HG03060 (cell line): ENCODE data around the gene CENPS.
"Not testable (repeated sequence)": the region's sequence is repeated elsewhere in the genome, so short reads cannot be mapped to it uniquely, and the experiment has no call there.

Experiments
- ATAC-seq: cut with Tn5 transposase; IDR thresholded peaks from one replicate; pipeline ENCODE4 v1.9.1; 2021; ENCODE audit warnings: low read depth, moderate number of reproducible peaks; ENCODE audit not compliant: unreplicated experiment

CENPS gene

DNA sequence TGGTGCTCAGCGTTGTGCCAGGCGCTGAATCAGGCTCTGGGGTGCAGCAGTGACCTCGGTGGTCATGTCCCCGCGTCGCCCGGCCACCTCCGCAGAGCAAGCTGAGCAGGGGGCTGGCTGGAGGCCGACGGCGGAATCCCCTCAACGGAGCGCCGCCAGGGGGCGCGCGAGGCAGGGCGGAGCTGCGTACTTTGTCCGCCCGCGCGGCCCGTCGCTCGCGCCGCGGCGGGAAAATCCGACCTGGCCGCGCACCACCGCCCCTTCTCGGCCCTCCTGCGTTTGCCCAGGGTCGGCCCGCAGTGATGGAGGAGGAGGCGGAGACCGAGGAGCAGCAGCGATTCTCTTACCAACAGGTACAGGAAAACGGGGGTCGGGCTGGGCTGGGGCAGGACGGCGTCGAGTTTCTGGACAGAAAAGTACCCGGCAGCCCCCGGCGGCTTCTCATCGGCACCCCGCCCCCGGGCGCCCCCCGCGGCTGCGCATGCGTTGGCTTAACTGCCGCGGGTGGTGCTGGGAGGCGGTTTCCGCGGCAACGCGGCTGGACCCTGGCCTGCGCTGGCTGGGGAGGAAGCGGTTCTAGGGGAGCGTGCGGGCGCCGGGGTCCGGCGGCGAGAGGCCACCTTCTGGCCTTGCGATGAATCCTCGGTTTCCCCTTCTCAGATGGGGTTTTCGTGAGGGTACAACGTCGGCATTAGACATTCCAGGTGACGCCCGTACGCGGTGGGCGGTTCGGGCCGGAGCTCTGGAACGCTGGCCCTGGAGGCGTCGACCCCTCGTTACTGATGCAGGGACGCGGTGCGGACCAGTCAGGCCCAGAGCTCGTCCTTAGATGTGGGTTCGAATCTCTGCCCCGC, at the start of gene CENPS:
CENPS (plus strand) TSS at position 218 of the 854 bp plus-strand sequence; CDS start at position 303, 85 bp downstream.
- ATAC-seq: no peak

DNA sequence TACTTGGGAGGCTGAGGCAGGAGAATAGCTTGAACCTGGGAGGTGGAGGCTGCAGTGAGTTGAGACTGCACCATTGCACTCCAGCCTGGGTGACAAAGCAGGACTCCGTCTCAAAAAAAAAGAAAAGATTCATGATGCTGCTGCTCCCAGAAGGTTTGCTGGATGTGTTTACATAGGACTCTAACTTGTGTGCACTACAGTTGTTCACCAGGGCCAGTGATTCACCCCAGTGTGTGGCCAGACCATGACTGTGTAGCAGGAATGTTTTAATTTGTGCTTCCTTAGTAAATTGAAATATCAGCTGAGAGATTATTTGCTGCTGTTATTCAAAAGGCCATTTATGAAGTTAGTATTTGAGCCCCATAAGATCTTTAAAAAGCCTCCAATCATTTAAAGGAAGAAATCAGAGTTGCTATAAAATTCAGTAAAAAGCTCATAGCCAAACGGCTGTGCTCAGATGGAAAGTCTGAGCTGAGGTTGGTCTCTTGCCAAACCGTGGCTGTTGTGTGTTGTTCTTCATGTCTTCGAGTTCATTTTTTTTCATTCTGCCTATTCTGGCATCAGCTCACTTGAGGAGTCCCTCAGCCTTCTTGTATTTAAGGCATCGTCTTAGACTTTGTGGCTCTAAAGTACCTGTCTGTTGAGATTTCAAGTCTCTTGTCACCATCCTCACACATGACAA, 49.5 kb upstream of the CENPS start:
- ATAC-seq: no peak

DNA sequence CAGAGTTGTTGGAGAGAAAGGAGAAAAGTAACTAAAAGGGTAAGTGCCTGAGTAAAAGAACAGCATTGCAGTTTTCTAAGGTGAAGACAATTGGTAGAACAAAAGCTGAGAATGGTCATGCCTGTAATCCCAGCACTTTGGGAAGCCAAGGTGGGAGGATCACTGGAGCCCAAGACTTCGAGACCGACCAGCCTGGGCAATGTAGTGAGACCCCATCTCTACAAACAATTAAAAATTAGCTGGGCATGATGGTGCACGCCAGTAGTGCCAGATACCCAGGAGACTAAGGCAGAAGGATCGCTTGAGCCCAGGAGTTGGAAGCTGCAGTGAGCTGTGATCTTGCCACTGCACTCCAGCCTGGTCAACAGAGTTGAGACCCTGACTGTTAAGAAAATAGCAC, 46.6 kb upstream of the CENPS start:
- no peak for ATAC-seq

DNA sequence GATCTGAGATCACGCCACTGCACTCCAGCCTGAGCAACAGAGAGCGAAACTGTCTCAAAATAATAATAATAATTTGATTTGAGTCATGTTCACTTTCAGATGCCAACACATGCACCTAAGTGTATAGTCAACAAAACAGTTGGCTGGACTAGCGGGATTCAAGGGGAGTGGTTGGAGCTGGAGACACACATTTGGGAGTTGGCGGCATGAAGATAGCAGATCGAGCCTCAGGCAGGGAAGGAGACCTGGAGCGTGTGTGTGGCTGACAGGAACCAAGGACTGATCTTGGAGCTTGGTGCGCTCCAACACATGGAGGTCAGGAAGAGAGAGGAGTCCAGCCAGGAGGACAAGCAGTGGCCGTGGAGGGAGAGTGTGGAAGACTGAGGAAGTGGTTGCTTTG, 46.0 kb upstream of the CENPS start:
- ATAC-seq: no peak

DNA sequence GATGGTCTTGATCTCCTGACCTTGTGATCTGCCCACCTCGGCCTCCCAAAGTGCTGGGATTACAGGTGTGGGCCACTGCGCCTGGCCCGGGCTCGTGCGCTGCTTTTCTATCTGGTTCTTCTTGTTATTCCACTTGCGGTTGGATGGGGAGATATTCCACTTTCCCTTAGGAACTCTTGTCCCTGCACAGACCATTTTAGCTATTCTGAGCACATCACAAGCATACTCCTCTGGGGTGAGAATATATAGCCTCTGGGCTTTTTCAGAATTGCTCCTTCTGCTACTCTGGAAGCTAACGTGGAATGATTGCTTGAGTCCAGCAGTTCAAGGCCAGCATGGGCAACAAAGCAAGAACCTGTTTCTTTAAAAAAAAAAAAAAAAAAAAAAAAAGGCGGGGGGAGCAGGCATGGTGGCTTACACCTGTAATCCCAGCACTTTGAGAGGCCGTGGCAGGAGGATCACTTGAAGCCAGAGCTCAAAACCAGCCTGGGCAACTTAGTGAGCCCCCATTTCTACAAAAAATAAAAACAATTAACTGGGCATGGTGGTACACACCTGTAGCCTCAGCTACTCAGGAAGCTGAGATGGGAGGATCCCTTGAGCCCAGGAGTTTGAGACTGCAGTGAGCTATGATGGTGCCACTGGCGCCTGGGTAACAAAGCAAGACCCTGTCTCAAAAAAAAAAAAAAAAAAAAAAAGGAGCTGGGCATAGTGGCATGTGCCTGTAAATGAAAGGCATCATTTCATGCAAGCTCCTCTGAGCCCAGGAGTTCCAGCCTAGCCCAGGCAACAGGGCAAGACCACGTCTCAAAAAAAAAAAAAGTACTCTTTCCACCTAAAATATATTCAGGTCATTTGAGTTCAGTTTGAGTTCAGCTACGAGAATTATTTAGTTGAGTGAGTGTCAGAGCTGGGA, 43.2 kb upstream of the CENPS start:
- ATAC-seq: no peak

DNA sequence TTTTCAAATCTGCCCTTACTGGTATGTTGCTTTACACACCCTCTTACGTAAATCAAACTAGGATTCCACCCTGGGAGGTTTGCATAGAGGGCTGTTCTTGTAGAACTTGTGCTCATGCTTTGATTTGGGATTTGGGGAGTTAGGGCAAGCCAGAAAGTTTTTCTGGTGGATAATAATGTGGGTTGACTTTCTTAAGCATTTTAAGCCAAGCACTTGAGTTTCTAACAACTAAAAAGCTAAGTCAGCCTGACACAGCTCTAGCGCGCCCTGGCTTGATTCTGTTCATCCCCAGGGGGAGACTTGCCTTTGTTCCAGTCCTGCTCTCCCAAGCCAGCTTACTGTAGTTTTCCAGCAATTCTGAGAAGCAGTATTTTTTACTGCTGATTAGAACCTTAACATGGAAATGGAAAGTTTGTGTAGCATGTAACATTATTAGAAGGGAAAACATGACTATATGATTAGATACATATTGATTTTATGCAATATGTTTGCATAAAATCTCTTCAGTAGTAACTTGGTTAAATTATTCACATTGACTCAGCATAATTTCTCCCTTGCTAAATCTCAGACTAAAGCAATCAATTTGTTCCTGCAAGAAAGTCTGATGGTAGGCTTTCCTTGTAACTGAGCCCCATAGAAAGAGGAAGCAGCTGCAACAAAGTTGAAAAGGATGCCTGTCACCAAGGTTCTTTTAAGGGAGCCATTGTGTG, 42.4 kb upstream of the CENPS start:
- ATAC-seq: no peak

- no peak for ATAC-seq
Measured at GRCh38 chr1:10388387-10388715, 41.9 kb upstream of the CENPS start.

DNA sequence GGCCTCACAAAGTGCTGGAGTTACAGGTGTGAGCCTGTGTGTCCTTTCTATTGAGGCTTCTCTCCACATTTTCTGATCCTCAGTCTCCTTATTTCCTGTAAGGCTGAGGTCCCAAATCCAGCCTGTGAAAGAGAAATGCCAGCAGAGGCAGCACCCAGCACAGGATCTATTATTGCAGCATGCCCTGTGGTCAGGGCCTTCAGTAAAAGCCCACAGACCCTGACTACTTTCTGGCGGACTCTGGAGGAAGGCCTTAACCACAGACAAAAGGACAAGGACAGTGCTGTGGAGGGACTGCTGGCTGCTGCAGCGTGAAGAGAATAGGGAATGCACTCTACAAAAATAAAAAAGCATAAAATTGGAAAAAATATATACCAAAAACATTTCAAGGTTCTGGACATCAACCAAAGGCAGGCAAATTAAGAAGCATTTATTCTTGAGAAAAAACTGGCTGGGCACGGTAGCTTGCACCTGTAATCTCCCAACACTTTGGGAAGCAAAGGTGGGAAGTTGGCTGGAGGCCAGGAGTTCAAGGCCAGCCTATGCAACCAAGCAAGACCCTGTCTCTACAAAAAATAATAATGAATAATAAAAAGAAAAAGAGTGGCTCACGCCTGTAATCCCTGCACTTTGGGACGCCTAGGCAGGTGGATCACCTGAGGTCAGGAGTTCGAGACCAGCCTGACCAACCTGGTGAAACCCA, 40.8 kb upstream of the CENPS start:
- no peak for ATAC-seq

- ATAC-seq: no peak
Measured at GRCh38 chr1:10396870-10397269, 33.4 kb upstream of the CENPS start.

GRCh38 chr1:10398278-10398733, 31.9 kb upstream of the CENPS start:
- peak; percentile 8 for ATAC-seq

GRCh38 chr1:10398734-10399443, 31.3 kb upstream of the CENPS start, which contains the start of gene PGD:
TSS of gene PGD (plus strand) at chr1:10399064. CDS start at chr1:10399118, 54 bp downstream.
- peak; percentile 86 for ATAC-seq

DNA sequence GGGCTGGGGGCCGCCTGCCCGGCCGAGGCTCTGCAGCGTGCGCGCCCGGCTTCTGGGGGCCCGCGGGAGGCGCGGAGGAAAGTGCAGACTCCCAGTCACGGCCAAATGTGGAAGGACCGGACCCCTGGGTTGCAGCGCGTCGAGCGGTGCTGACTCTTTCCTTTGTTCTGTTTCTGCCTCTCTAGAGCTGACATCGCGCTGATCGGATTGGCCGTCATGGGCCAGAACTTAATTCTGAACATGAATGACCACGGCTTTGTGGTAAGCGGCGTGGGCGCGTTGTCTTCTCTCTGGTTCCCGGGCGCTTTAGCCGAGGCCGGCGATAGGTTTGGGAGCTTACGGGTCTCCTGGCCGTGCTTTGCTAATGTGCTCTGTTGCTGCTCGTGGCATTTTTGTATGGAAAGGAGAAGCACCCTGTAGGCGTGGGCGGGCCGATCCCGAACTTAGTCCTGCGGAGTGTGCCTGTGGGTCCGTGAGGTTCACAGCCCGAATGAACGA, 30.7 kb upstream of the CENPS start:
- no peak for ATAC-seq

GRCh38 chr1:10400013-10400412, 30.2 kb upstream of the CENPS start:
- no peak for ATAC-seq

DNA sequence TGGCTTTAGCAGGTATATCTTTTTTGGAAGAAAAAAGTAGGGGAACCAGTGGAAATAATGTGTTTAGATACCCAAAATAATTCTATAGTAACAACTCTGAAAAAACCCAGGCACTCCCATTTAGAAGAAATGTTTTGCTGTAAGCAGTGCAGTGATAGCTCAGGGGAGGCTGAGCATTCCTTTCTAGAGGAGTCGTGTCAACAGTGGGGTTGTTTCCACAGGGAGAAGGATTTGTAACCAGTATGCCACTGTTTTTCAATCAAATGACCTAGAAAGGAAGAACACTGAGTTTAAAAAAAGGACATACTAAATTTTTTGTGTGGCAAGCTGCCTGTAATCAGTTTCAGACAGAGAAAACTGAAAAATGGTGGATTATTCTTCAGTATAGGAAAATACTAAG, 29.0 kb upstream of the CENPS start:
- ATAC-seq: no peak

DNA sequence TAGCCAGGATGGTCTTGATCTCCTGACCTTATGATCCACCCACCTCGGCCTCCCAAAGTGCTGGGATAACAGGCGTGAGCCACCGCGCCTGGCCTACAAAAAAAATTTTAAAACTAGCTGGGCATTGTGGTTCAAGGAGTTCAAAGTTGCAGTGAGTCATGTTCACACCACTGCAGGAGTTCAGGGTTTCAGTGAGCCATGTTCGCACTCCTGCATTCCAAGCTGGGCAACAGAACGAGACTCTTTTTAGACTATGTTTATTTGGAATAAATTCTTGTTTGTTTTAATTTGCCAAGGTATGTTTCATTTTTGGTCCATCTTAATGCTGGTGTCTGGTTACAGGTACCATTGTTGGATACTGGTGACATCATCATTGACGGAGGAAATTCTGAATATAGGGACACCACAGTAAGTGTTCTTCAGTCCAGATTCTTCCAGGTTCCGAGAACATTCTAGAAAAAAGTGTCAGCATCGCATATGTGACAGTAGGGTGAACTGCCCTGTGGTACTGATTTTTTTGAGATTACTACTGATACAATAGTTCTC, 27.4 kb upstream of the CENPS start:
- no peak for ATAC-seq

- no peak for ATAC-seq
Measured at GRCh38 chr1:10407201-10407600, 23.0 kb upstream of the CENPS start.

GRCh38 chr1:10415211-10415930, 14.9 kb upstream of the CENPS start:
- no peak for ATAC-seq

- not testable (repeated sequence) for ATAC-seq
Measured at GRCh38 chr1:10415967-10416366, 14.3 kb upstream of the CENPS start.
